Muscle layer of duodenum (tissue), 2 donors: ENCODE results near the gene GSTP1.
"Not testable (repeated sequence)": the region's sequence is repeated elsewhere in the genome, so short reads cannot be mapped to it uniquely, and the experiment has no call there.

Experiments
- H3K27ac ChIP-seq: one replicate; pipeline ENCODE4 v1.7.0; 2013; ENCODE audit warnings: mild to moderate bottlenecking, low read length
- H3K27me3 ChIP-seq: one replicate; pipeline ENCODE4 v1.7.0; 2013; ENCODE audit warnings: low read depth, mild to moderate bottlenecking, control low read depth, low read length
- H3K36me3 ChIP-seq, 2 donors: one replicate each; pipeline ENCODE4 v1.7.0; 2013; ENCODE audit warnings: low read length in 2 of 2, control low read depth in 1 of 2, mild to moderate bottlenecking in 1 of 2; ENCODE audit not compliant: insufficient read depth in 2 of 2, control insufficient read depth in 1 of 2
- H3K4me1 ChIP-seq, 2 donors: one replicate each; pipeline ENCODE4 v1.7.0; 2013; ENCODE audit warnings: low read length in 2 of 2, mild to moderate bottlenecking in 2 of 2, control low read depth in 1 of 2, moderate library complexity in 1 of 2; ENCODE audit not compliant: insufficient read depth in 2 of 2, control insufficient read depth in 1 of 2
- H3K4me3 ChIP-seq, 2 donors: one replicate each; pipeline ENCODE4 v1.7.0; 2013; ENCODE audit warnings: low read length in 2 of 2, low read depth in 1 of 2, mild to moderate bottlenecking in 1 of 2
- H3K9me3 ChIP-seq, 2 donors: one replicate each; pipeline ENCODE4 v1.7.0; 2013; ENCODE audit warnings: low read length in 2 of 2, control low read depth in 1 of 2, mild to moderate bottlenecking in 1 of 2; ENCODE audit not compliant: control insufficient read depth in 1 of 2
- donor health status: healthy.

The GSTP1 gene

DNA sequence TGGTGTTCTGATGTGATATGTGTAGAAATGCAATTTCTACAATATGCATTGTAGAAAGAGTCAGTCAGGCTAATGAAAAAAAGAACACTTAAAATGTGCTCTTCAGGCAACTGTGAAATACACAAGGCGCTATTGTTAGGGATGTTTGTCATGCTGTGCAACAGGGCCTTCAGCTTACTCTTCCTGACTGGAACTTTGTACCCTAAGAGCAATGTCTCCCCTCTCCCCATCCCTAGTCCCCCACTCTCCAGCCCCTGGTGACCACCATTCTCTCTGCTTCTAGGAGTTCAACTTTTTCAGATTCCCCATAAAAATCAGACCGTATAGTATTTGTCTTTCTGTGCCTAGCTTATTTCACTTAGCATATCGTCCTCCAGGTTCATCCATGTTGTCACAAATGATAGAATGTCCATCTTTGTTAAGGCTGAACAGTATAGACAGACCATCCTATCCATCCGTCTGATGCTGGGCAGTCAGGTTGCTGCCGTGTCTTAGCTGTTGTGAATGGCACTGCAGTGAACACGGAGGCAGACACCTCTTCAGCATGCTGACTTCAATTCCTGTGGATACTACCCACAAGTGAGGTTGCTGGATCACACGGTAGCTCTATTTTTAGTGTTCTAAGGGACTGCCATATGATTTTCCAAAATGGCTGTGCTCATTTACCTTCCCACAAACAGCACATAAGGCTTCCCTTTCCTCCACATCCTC is 33.8 kb downstream of the GSTP1 start:
- peaks cover 3 to 13% of the 10 kb centered on the region in 2 donors for H3K4me1 ChIP-seq
- peaks cover 0 to 9% of the 10 kb centered on the region in 2 donors for H3K36me3 ChIP-seq
- H3K27ac ChIP-seq: no peak overlapping the region
- H3K9me3 ChIP-seq: no peaks in the 10 kb centered on the region
- no peak overlapping the region for H3K4me3 ChIP-seq
- peaks cover 10% of the 10 kb centered on the region for H3K27me3 ChIP-seq

DNA sequence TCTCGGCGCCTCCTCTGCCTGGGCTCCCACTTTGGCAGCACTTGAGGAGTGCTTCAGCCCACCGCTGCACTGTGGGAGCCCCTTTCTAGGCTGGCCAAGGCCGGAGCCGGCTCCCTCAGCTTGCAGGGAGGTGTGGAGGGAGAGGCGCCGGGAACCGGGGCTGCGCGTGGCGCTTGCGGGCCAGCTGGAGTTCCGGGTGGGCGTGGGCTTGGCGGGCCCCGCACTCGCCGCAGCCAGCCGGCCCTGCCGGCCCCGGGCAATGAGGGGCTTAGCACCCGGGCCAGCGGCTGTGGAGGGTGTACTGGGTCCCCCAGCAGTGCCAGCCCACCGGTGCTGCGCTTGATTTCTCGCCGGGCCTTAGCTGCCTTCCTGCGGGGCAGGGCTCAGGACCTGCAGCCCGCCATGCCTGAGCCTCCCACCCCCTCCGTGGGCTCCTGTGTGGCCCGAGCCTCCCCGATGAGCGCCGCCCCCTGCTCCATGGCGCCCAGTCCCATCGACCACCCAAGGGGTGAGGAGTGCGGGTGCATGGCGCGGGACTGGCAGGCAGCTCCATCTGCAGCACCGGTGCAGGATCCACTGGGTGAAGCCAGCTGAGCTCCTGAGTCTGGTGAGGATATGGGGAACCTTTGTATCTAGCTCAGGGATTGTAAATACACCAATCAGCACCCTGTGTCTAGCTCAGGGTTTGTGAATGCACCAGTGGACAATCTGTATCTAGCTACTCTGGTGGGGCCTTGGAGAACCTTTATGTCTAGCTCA is 35.5 kb downstream of the GSTP1 start:
- not testable (repeated sequence) for H3K36me3 ChIP-seq, H3K4me1 ChIP-seq, H3K4me3 ChIP-seq, H3K27me3 ChIP-seq, H3K9me3 ChIP-seq, H3K27ac ChIP-seq

DNA sequence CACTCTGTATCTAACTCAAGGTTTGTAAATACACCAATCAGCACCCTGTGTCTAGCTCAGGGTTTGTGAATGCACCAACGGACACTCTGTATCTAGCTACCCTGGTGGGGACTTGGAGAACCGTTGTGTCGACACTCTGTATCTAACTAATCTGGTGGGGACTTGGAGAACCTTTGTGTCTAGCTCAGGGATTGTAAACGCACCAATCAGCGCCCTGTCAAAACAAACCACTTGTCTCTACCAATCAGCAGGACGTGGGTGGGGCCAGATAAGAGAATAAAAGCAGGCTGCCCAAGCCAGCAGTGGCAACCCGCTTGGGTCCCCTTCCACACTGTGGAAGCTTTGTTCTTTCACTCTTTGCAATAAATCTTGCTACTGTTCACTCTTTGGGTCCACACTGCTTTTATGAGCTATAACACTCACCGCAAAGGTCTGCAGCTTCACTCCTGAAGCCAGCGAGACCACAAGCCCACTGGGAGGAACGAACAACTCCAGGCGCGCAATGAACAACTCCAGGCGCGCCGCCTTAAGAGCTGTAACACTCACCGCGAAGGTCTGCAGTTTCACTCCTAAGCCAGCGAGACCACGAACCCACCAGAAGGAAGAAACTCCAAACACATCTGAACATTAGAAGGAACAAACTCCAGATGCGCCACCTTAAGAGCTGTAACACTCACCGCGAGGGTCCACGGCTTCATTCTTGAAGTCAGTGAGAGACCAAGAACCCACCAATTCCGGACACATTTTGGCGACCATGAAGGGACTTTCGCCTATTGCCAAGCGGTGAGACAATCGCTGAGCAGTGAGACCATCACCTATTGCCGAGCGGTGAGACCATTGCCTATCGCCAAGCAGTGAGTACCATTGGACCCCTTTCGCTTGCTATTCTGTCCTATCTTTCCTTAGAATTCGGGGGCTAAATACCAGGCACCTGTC is 36.3 kb downstream of the GSTP1 start:
- not testable (repeated sequence) for H3K27ac ChIP-seq, H3K9me3 ChIP-seq, H3K36me3 ChIP-seq, H3K27me3 ChIP-seq, H3K4me3 ChIP-seq, H3K4me1 ChIP-seq

DNA sequence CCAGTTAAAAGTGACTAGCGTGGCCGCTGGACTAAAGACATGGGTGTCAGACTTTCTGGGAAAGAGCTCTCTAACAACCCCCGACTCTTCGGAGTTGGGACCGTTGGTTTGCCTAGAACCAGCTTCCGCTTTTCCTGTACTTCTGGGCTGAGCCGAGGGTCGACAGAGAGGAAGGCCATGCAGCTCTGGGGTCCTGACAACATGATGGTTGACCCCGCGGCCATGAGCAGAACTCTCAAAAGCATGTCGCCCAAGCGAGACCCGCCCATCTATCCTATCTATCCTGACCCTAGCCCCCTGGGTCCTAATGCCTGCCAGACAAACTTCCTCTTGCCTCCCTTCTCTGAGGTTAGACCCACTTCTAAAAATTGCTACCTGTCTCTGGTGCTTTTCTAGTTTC is 37.0 kb downstream of the GSTP1 start:
- H3K27ac ChIP-seq: not testable (repeated sequence)

DNA sequence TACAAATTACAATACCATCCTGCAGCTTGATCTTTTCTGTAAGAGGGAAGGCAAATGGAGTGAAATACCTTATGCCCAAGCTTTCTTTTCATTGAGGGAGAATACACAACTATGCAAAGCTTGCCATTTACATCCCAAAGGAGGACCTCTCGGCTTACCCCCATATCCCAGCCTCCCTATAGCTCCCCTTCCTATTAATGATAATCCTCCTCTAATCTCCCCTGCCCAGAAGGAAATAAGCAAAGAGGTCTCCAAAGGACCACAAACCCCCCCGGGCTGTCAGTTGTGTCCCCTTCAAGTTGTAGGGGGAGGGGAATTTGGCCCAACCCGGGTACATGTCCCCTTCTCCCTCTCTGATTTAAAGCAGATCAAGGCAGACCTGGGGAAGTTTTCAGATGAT is 38.3 kb downstream of the GSTP1 start:
- H3K9me3 ChIP-seq, H3K36me3 ChIP-seq, H3K4me3 ChIP-seq, H3K27ac ChIP-seq, H3K27me3 ChIP-seq, H3K4me1 ChIP-seq: not testable (repeated sequence)

More for the DNA sequence above, 37.0 kb downstream of the GSTP1 start:
- H3K9me3 ChIP-seq, H3K27me3 ChIP-seq, H3K4me1 ChIP-seq, H3K4me3 ChIP-seq, H3K36me3 ChIP-seq: not testable (repeated sequence)

DNA sequence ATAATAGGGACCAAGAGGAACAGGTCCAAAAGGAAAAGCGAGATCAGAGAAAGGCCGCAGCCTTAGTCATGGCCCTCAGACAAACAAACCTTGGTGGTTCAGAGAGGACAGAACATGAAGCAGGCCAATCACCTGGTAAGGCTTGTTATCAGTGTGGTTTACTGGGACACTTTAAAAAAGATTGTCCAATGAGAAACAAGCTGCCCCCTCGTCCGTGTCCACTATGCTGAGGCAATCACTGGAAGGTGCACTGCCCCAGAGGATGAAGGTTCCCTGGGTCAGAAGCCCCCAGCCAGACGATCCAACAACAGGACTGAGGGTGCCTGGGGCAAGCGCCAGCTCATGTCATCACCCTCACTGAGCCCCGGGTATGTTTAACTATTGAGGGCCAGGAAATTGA is 39.3 kb downstream of the GSTP1 start:
- H3K36me3 ChIP-seq, H3K4me3 ChIP-seq, H3K9me3 ChIP-seq, H3K4me1 ChIP-seq, H3K27me3 ChIP-seq, H3K27ac ChIP-seq: not testable (repeated sequence)

DNA sequence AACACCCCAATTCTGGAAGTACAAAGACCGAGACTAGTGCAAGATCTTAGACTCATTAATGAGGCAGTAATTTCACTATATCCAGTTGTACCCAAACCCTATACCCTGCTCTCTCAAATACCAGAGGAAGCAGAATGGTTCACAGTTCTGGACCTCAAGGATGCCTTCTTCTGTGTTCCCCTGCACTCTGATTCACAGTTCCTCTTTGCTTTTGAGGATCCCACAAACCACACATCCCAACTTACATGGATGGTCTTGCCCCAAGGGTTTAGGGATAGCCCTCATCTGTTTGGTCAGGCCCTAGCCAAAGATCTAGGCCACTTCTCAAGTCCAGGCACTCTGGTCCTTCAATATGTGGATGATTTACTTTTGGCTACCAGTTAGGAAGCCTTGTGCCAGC is 40.2 kb downstream of the GSTP1 start:
- H3K9me3 ChIP-seq, H3K27me3 ChIP-seq, H3K4me1 ChIP-seq, H3K4me3 ChIP-seq, H3K27ac ChIP-seq, H3K36me3 ChIP-seq: not testable (repeated sequence)

DNA sequence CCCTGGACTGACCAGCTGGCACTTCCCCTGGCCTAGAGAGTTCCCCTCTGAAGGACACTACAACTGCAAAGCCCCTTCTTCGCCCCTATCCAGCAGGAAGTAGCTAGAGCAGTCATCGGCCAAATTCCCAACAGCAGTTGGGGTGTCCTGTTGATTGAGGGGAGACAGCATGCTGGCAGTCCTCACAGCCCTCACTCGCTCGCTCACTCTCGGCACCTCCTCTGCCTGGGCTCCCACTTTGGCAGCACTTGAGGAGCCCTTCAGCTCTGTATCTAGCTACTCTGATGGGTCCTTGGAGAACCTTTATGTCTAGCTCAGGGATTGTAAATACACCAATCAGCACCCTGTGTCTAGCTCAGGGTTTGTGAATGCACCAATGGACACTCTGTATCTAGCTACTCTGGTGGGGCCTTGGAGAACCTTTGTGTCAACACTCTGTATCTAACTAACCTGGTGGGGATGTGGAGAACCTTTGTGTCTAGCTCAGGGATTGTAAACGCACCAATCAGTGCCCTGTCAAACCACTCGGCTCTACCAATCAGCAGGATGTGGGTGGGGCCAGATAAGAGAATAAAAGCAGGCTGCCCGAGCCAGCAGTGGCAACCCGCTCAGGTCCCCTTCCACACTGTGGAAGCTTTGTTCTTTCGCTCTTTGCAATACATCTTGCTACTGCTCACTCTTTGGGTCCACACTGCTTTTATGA is 42.7 kb downstream of the GSTP1 start:
- not testable (repeated sequence) for H3K9me3 ChIP-seq, H3K27ac ChIP-seq, H3K27me3 ChIP-seq, H3K4me3 ChIP-seq, H3K4me1 ChIP-seq, H3K36me3 ChIP-seq

DNA sequence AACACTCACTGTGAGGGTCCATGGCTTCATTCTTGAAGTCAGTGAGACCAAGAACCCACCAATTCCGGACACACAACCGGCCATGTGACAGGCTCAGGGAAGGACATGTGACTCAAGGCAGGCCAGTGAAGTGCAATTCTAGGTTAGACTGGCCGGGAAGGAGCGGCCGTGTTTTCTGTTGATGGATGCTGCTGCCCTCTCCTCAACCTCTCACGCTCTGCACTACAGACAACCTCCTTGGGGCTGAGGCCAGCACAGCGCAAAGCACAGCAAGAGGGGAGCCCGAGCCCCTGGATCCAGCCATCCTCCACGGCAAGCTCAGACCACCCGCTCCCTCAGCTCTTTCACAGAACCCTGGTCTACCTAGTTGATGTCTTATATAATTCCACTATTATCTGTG is 43.4 kb downstream of the GSTP1 start:
- peaks cover 6 to 8% of the 10 kb centered on the region in 2 donors for H3K4me1 ChIP-seq
- H3K27ac ChIP-seq: no peak overlapping the region
- no peak overlapping the region for H3K4me3 ChIP-seq

DNA sequence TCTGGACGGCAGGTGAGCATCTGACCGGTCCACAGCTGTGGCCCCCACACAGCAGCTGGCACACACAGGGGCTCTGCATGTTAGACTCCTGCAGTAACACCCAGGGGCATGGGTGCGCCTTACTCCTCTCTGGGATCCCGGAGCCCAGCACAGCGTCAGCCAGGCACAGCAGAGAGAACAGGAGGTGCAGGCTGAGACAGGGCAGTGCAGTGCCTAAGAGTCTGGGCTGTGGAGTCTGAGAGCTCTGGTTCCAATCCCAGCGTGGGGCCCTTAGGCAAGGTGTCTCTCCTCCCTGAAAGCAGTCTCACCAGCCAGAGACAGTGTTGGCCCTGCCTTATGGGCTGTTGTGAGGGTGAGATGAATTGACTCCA is 43.8 kb downstream of the GSTP1 start:
- H3K27me3 ChIP-seq: no peaks in the 10 kb centered on the region
- no peak overlapping the region for H3K4me3 ChIP-seq
- H3K36me3 ChIP-seq: no peaks in the 10 kb centered on the region
- peaks cover 6 to 8% of the 10 kb centered on the region in 2 donors for H3K4me1 ChIP-seq
- no peak overlapping the region for H3K27ac ChIP-seq
- H3K9me3 ChIP-seq: no peaks in the 10 kb centered on the region

More for the DNA sequence above, 43.4 kb downstream of the GSTP1 start:
- Histone ChIP-seq H3K27me3 (no peaks in the 10 kb centered on the region), H3K9me3 (no peaks in the 10 kb centered on the region), H3K36me3 (no peaks in the 10 kb centered on the region)
